NCI-H345 (cell line): ENCODE measurements around the gene EMP1.

Experiments used
- DNase-seq: peaks from one replicate; lab custom pipeline; 2025; lab: John Stamatoyannopoulos, UW

The EMP1 gene

GRCh38 chr12:13173012-13173932 lies 23.3 kb upstream of the EMP1 start:
- DNase-seq = no peak

DNA sequence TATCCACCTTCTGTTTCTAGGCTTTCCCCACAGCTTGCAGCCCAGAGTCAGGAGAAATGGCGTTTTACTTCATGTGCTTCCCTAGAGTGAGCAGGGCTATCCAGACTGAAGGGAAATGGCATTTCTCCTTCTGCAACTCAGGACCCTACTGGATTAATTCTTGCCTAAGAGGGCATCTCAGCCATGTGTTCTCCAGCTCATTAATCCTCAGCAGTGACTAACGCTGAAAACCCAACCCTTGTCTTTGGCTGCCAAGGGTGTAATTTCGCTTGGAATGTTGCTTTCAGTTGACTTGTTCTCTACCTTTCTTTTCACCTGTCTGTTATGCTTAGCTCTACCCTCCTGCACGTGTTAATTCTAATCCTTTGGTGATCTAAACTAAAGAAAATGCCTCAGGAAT lies 21.0 kb upstream of the EMP1 start:
- no peak for DNase-seq

DNA sequence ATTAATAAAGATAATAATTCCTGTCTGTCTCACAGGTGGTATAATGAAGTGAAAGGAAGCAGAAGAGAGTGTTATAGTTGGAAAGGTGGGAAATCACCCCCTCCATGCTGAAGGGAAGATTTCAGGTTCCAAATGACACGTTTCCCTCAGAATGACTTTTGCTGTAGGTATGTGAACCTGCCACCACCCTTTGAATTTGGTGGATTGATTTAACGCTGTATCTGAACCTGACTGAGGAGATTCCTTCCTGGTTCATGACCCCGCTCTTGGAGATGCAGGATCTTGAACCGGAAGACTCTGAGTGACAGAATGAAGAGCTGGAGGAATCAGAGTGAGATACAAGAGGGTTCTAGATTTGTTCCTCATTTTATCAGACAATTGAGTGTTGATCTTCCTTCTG lies 20.3 kb upstream of the EMP1 start:
- DNase-seq = no peak

- DNase-seq = no peak
Measured at GRCh38 chr12:13177373-13177772, 19.2 kb upstream of the EMP1 start.

GRCh38 chr12:13177906-13178305 lies 18.6 kb upstream of the EMP1 start:
- DNase-seq = no peak

GRCh38 chr12:13178568-13179210 lies 17.8 kb upstream of the EMP1 start:
- DNase-seq = no peak

- no peak for DNase-seq
Measured at GRCh38 chr12:13179211-13180074, 17.1 kb upstream of the EMP1 start.

- no peak for DNase-seq
Measured at GRCh38 chr12:13181375-13182070, 15.0 kb upstream of the EMP1 start.

GRCh38 chr12:13182881-13183280 lies 13.6 kb upstream of the EMP1 start:
- no peak for DNase-seq

- no peak for DNase-seq
Measured at GRCh38 chr12:13183620-13184019, 12.9 kb upstream of the EMP1 start.

DNA sequence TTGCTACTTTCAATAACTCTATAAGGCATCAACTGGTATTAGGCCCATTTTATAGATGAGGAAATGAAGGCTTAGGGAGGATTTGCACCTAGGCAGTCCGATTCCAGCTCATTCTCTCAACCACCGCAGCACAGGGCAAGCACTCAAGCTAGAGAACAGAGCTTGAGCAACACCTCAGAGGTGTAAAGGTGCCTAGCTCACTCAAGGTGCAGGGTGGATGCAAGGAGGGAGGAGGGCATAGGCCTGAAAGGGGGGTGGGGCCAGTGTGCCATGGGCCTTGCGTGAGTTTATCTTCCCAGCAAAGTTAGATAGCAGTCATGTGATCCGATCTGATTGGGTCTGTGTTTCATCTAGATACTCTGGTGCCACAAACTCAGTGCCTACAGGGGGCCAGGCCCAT lies 10.2 kb upstream of the EMP1 start:
- no peak for DNase-seq

GRCh38 chr12:13187399-13187798 lies 9.1 kb upstream of the EMP1 start:
- no peak for DNase-seq

- DNase-seq = no peak
Measured at GRCh38 chr12:13189264-13189663, 7.3 kb upstream of the EMP1 start.

DNA sequence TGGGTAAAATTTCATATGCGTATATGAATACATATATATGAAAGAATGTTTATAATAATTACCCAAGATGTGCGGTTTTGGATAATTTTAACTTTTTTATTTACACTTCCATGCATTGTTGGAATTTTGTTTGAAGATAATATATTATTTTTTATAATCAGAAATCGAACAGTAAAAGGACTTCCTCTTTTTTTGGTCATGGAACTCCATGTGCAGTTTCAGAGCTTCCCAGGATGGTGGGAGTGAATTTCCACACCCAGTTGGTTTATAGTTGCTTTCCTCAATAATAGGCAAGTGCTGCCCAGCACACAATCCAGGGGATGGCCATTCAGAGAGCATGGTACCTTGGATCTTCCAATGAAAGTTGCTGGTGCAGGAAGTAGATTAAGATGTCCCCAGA lies 6.3 kb upstream of the EMP1 start:
- no peak for DNase-seq

DNA sequence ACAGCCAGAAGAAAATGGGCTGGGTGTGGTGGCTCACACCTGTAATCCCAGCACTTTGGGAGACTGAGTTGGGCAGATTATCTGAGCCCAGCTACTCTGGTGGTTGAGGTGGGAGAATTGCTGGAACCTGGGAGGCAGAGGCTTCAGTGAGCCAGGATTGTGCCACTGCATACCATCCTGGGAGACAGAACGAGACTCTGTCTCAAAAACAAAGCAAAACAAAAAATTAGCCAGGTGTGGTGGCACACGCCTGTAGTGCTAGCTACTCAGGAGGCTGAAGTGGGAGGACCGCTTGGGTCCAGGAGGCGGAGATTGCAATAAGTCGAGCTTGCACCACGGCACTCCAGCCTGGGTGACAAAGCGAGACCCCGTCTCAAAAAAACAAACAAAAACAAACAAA lies 3.8 kb upstream of the EMP1 start:
- DNase-seq = no peak

DNA sequence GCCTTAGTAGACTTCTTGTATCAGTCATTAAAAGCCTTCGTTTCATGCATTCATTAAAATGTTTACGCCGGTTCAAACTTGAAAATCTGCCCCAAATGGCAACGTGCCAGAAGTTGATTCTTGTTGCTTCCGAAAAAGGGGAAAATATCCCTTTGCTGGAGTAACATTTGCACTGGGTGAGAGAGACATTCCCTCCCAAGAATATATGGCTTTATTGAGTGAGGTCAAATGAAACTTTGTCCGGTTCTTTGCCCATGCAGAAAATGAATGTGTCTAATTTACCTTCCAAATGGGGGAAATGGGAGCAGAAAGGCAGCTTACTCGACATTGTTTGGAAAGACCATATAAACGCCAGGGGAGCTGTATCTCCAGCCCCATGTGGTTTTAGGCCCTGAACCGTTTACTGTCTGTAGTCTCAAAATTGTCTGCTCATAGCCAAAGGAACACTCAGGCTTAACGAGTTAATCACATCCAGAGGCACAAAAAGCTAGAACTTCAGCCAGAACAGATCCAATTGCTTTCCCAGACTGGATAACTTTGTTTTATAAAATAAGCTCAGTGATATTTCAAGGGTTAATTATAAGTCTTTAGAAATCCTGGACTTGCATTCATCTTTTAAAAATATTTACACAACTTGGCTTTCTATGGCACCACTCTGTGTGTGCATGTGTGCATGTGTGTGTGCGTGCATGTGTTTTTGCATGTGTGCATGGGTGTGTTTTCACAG lies 2.9 kb upstream of the EMP1 start:
- DNase-seq = no peak

- no peak for DNase-seq
Measured at GRCh38 chr12:13194401-13195110, 2.0 kb upstream of the EMP1 start.

- DNase-seq = no peak
Measured at GRCh38 chr12:13195250-13195649, 1.3 kb upstream of the EMP1 start.

- DNase-seq = no peak
Measured at GRCh38 chr12:13195785-13196129, 769 bp upstream of the EMP1 start.

DNA sequence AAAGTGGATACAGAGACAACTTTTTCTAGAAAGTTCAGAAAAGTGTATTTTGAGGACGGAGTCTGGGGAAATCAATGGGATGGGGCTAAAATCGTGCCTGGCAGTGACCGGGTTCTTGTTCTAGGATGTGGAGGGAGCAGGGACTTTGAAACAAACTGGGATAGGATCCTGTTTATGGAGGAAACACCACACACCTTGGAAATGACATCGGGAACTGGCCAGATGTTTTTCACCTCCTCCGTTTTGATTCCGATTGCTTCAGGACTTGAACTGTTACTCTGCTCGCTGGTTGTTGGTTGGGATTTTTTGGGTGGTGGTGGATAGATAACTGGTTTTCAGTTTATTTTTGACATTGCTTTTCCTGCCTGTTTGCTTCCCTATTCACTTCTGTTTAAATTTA lies 506 bp downstream of the EMP1 start:
- DNase-seq = no peak
